GM18873 (cell line): ENCODE data around the gene GJA9.

ENCODE experiments used
- ATAC-seq: cut with Tn5 transposase; IDR thresholded peaks from one replicate; pipeline ENCODE4 v1.9.1; 2021; ENCODE audit warnings: mild to moderate bottlenecking, moderate library complexity, moderate number of reproducible peaks; ENCODE audit not compliant: unreplicated experiment, low FRiP score

The GJA9 gene

DNA sequence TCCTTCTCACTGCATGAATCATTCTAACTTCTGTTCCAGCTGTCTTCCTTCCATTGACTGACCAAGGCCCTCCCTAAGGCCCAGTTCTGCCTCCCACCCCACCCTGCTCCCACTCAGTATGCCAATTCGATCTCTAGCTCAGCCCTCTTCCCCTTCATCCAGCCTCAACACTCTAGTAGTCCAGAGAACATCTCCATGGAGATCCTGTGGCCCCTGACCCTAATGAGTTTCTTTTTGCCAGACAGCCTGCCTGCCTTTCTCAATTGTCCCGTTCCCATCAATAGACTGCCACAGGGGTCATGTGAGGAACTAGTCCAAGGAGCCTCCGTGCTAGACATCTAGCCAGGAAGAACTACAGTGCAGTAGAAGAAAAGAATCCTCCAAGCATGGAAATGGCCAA lies 48.2 kb downstream of the GJA9 start:
- ATAC-seq, result no peak

DNA sequence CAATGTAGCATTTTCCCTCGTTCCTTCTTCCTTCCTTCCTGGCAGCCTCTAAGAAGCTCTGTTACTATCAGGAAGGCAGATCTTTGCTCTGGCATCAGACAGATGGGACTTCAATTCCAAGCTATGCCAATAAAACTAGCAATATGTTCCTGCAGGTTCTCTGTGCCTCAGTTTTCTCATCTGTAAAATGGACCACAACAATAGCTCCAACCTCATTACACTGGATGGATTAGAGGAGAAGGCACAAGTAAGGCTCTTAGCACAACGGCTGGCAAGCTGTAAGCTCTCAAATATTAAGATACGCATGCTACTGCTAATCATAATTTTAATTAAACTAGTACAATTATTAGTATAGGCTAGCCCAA lies 49.0 kb downstream of the GJA9 start:
- no peak for ATAC-seq

DNA sequence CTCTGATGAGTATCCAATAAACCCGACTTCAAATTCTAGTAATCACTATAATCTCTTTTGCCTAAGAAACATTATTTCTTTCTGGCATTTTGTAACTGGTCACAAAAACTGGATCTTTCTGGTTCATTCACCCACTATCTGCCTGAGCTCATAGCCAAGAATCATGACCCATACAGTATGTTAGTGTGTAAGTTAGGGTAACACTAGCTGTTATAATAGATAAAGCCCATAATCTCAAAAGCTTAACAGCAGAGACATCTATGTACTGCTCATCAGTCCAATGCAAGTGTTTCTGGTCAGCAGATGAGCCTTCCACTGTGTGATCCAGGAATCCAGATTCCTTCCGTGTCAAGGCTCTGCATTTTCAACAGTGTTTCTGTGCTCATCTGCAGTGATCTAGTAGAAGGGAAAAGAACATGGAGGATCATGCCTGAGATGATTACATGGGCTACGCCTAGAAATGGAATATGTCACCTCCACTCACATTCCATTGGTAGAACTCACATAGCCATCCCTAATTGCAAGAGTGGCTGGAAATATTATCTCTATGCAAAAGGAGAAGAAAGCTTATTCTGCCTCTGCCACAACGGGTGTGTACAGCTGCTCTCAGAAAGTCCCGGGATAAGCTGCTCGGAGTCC lies 49.5 kb downstream of the GJA9 start:
- no peak for ATAC-seq

DNA sequence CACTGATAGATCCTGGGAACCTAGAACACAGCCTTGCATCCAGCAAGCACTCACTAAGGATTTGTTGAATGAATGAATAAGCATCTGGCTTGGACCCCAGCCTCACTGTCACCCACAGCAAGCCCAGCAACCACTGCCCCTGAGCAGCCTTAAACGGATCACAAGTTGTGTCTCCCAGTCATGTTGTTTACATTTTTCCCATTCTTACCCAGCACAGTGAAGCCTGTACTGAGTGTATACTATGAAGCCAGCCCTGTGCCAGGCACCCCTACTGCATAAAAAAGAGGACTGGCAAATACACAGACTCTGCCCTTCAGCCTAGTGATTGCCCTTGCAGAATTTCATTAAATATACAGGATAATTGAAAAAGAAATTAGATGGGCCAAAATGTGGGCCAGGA lies 52.0 kb downstream of the GJA9 start:
- ATAC-seq, result no peak

DNA sequence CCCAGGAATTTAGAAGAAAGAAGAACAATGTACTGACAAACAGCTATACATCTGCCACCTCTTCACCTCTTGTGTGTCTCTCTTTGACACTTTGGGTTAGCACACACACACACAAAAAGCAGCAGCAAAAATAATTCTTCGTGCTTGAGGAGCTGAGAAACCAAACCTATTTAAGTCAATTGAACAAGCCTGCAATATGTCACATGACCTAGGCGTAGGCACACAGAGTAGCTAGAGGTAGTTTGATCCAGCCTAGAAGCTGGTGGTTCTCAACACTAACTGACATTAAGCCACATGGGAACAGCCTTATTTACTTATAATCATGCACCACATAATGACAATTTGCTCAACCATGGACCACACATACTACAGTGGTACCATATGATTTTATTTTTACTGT lies 54.1 kb downstream of the GJA9 start:
- no peak for ATAC-seq

DNA sequence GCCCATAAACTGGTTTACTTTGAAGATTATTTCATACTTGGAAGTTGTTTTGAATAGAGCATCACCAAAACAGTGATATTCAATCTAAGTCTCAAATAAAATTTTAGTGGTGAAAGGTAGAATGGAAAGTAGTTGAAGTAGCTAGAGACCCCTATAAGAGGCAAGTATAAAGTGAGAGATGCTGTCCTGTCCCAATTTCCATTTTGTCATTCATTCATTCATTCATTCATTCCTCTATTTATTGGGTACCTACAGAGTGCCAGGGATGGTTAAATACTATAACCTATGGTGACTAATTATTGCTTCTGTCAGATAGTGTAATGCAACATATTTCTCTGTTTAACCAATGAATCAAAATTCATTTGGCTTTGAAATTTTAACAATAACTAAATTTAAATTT lies 54.5 kb downstream of the GJA9 start:
- no peak for ATAC-seq

DNA sequence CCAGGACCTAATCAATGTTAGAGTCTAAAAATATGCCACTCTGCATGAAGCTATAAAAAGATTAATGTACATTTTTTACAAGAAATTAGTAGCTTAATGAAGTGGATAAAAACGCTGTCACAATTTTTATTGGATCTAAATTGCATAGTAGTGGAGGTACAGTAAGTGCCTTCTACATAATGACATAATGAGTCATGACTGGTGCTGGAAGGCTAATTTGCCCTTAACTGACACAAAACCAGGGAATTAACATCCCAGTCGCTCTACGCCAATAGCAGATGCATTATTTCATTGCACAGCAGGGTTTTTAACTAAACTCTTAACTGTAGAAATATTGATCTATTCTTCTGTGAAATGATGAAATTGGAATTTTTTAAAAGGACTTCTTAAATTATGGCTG lies 55.1 kb downstream of the GJA9 start:
- no peak for ATAC-seq
